Adipocyte (in vitro differentiated cells): Measurements from ENCODE around the gene SCAMP3.

Experiments used
- DNase-seq: peaks from one replicate; pipeline ENCODE4 v3.0.0-alpha.2; 2015; ENCODE audit warnings: low read depth
- H3K27me3 ChIP-seq: replicated peaks from 2 replicates; pipeline ENCODE4 v1.7.0; 2013; ENCODE audit warnings: mild to moderate bottlenecking, low read length, moderate library complexity; ENCODE audit not compliant: control insufficient read depth, insufficient read depth
- H3K36me3 ChIP-seq: 2 replicates; pipeline ENCODE4 v1.7.0; 2013; ENCODE audit warnings: low read length, mild to moderate bottlenecking, moderate library complexity; ENCODE audit not compliant: control insufficient read depth, insufficient read depth, severe bottlenecking
- H3K4me1 ChIP-seq: 2 replicates; pipeline ENCODE4 v1.7.0; 2013; ENCODE audit warnings: mild to moderate bottlenecking, low read length, moderate library complexity; ENCODE audit not compliant: control insufficient read depth, insufficient read depth
- H3K4me3 ChIP-seq: 2 replicates; pipeline ENCODE4 v1.7.0; 2013; ENCODE audit warnings: mild to moderate bottlenecking, low read length, moderate library complexity
- H3K9ac ChIP-seq: 2 replicates; pipeline ENCODE4 v1.7.0; 2013; ENCODE audit warnings: mild to moderate bottlenecking, low read length, moderate library complexity
- H3K9me3 ChIP-seq: 2 replicates; pipeline ENCODE4 v1.7.0; 2013; ENCODE audit warnings: mild to moderate bottlenecking, low read length, moderate library complexity; ENCODE audit not compliant: control insufficient read depth

The SCAMP3 gene

DNA sequence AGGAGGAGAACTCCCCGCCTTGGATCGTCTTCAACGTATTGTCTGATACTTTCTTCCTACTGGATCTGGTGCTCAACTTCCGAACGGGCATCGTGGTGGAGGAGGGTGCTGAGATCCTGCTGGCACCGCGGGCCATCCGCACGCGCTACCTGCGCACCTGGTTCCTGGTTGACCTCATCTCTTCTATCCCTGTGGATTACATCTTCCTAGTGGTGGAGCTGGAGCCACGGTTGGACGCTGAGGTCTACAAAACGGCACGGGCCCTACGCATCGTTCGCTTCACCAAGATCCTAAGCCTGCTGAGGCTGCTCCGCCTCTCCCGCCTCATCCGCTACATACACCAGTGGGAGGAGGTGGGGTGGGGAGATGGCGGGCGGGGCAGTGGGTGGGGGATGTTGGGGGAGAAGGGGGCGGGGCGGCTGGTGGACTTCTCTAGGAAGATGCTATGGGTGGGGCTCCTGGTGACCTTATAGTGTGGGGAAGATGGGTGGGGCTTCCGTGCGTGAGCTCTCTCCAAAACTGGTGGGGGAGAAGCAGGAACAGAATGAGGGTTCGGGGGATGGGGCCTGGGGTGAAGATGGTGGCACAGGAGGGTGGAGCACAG is 20.4 kb upstream of the SCAMP3 start:
- H3K36me3 ChIP-seq, result no peaks in the 10 kb centered on the region
- no peaks in the 10 kb centered on the region for H3K4me1 ChIP-seq
- H3K9ac ChIP-seq, result no peak overlapping the region
- H3K9me3 ChIP-seq, result no peaks in the 10 kb centered on the region
- H3K27me3 ChIP-seq, result no peaks in the 10 kb centered on the region
- no peak overlapping the region for H3K4me3 ChIP-seq
- DNase-seq, result no peak

DNA sequence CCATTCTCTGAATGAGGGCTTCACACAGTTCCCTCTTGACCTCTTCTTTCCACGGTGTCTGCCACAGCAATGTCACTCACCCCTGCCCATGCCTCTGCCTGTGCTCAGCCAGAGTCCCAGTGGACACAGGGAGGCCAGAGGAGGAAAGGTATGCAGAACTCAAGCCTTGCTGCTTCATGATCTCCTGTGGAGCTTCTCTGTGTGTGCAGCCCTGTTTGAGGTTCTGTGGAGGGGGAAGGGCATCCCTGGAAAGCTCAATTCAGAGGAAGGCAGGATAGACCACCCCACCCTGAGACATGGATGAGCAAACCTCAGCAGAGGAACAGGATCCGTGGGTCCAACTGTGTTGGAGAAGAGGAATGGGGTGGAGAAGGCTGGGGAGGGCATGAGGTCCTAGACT is 17.1 kb upstream of the SCAMP3 start:
- peaks cover 4% of the 10 kb centered on the region for H3K4me1 ChIP-seq
- H3K4me3 ChIP-seq, result no peak overlapping the region
- H3K27me3 ChIP-seq, result no peaks in the 10 kb centered on the region
- no peaks in the 10 kb centered on the region for H3K9me3 ChIP-seq
- no peaks in the 10 kb centered on the region for H3K36me3 ChIP-seq
- no peak for DNase-seq
- H3K9ac ChIP-seq, result no peak overlapping the region

DNA sequence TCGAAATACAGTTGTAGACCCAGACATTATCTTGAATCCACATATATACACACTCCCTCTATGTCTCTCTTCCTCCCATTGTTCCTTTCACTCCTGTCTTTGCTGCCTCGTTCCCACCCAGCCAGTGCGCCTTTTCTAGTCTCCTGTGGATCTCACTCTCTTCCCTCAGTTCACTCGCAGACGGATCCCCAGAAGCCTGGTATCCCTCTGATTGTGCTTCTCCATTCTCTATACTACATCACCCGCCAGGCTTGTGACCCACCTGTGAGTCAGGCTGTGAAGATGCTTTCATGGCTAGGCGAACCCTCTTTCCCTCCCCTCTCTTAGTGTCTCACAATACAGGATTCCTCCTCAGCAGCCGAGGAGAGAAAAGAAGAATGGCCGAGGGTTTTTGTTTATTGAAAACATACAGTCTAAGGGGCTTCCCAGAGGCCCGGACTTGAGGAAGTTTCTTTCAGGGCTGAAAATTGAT is 16.6 kb upstream of the SCAMP3 start:
- DNase-seq, result no peak
- Histone ChIP-seq H3K36me3 (no peaks in the 10 kb centered on the region), H3K9me3 (no peaks in the 10 kb centered on the region), H3K4me1 (peaks cover 7% of the 10 kb centered on the region), H3K4me3 (no peak overlapping the region), H3K27me3 (no peaks in the 10 kb centered on the region), H3K9ac (no peak overlapping the region)

DNA sequence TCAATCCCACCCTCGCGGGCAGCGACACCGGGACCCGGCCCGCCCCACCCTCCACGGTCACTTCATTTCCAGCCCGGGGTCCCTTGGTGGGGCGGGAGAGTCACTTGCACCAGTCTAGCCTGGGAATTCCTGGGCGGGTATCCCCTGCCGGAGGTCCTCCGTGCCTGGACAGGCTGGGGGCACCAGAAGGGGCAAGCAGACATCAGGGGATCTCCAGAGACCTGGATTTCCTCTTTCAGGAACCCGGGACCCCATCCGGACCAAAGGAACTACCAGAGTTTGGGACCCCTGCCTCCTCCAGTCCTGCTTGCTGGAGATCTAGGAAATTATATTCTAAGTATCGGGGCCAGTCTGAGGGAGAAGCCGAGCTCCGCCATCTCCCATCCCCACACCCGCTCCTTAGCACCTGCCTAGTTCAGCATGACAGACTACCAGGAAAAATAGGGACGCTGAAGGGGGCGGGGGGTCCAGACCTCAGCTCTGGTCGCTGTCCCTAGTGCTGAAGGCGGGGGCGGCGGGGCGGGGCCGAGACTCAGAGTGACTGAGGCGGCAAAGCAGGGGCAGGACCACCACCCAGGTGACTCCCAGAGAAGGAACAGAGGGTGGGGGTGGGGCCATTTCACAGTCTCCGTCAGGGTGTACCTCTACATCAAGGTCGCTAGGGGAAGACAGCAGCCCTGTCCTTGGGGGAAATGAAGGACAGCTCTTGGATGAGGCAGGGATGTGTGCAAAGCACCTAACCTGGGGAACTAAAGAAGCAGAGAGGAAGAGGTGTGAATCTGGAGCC is 15.9 kb upstream of the SCAMP3 start:
- peaks cover 8% of the 10 kb centered on the region for H3K4me1 ChIP-seq
- DNase-seq, result peak; percentile 74
- H3K9ac ChIP-seq, result peak overlapping the region; percentile 84
- H3K36me3 ChIP-seq, result no peaks in the 10 kb centered on the region
- H3K9me3 ChIP-seq, result no peaks in the 10 kb centered on the region
- peak overlapping the region; percentile 84 for H3K4me3 ChIP-seq
- H3K27me3 ChIP-seq, result no peaks in the 10 kb centered on the region

DNA sequence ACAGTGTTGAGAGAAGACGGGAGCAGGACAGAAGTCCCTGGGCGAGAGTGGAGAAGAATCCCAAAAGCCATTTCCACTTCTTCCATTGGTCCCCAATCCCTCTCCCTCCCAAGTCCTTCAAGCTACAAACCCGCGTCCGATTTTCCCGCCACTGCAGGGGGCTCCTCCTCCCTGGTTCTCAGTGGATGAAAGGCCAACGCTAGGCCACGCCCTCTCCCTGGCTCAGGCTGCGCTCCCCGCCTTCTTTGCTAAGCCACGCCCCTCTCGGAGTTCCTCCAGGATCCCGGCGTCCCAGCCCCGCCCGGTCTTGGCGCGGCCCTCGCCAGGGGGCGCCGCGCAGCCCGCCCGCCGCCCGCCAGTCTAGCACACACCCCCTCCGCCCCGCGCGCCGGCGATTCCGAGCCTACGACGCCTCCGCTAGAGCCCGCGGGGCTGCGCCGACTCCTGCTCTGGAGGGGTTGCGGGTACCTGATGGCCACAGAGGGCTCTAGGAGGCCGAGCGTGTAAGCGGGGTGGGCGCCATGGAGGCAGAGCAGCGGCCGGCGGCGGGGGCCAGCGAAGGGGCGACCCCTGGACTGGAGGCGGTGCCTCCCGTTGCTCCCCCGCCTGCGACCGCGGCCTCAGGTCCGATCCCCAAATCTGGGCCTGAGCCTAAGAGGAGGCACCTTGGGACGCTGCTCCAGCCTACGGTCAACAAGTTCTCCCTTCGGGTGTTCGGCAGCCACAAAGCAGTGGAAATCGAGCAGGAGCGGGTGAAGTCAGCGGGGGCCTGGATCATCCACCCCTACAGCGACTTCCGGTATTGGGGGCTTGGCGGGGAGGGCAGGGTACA is 15.1 kb upstream of the SCAMP3 start, which contains the start of gene HCN3:
TSS of gene HCN3 (plus strand) at position 394 of the 832 bp plus-strand sequence. CDS start at position 522, 128 bp downstream.
- no peaks in the 10 kb centered on the region for H3K36me3 ChIP-seq
- H3K9me3 ChIP-seq, result no peaks in the 10 kb centered on the region
- peak within 1 kb of the TSS; percentile 84 for H3K4me3 ChIP-seq
- peaks cover 11% of the 10 kb centered on the region for H3K4me1 ChIP-seq
- peak within 1 kb of the TSS; percentile 84 for H3K9ac ChIP-seq
- no peaks in the 10 kb centered on the region for H3K27me3 ChIP-seq
- DNase-seq, result peak; percentile 99

DNA sequence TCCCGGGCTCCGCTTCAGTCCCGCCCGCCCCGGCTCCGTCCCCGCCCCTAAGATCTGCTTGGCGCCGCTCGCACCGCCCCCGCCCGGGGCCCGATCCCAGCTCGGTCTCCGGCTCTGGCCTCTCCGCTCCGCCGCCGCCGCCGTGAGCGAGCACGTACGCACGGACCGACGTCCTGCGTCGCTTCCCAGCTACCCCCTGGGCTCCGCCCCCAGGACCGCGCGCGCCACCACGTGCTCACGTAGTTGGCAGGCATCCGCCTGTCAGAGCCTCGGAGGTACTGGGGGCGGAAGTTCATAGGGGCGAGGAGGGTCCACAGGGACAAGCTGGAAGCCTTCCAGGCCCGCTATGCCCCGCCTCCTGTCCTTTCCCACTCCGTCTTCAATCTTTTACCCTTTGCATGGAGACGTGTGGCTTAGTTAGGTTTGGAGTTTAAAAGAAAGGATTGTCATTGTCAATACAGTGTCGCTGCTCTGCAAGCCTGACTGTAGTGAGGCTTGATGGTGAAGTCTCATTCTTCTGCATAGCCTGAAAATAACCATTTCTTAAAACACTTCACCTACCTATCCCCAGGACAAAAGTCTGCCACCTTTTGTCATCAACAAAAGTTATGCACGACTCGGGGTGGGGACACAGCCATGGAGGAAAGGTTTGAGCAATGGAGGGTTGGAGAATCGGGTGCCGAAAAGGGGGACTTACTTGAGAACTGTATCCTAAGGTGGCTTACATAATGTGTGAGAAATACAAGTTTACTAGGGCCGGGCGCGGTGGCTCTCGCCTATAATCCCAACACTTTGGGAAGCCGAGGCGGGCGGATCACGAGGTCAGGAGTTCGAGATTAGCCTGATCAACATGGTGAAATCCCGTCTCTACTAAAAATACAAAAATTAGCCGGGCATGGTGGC is 11.4 kb upstream of the SCAMP3 start, which contains the start of gene CLK2:
TSS of gene CLK2 (minus strand) at position 162 of the 903 bp plus-strand sequence. CDS start 2,527 bp downstream, outside the sequence.
- H3K4me3 ChIP-seq, result peak within 1 kb of the TSS; percentile 83
- H3K27me3 ChIP-seq, result no peaks in the 10 kb centered on the region
- H3K9ac ChIP-seq, result peak within 1 kb of the TSS; percentile 86
- H3K4me1 ChIP-seq, result peaks cover 19% of the 10 kb centered on the region
- peaks cover 28% of the 10 kb centered on the region for H3K36me3 ChIP-seq
- H3K9me3 ChIP-seq, result no peaks in the 10 kb centered on the region
- DNase-seq, result peak; percentile 97

DNA sequence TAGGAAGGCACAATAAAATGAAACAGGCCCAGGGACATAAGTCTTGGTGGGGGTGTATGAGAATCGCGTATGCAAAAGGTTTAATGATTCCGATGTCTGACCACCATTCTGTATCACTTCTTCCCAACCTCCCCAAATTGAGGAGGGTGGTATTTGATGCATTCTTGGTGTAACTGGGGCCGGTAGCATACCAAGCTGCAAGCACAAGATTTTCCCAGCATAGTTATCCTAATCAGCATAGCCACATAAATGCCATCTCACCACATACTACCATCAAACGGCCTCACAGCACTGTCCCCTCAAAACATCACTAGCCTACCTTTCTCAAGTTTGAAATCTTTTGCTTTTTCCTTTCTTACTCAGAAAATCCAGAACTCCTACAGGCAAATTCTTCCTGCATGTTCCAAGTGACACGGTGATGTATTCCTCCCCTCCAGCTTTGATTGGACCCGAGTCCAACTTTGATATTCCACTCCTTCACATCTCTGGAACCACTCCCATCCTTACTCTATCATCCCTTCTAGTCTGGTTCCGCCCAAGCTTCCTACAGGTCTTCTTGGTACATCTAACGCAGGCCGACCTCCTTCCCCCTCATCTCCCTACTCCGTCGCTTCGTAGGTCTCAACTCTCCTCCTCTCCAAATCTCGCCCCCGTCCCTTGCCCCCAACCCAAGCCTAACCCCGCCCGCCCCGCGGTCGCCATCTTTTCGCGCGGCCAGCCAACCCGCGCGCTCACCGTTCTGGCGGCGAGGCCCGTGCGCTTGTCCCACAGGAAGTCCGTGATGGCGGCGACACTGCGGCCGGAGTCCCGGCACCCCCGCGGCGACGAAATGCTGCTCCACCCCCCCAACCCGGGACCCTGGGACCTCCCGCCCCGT is 10.5 kb upstream of the SCAMP3 start:
- Histone ChIP-seq H3K4me3 (peak overlapping the region; percentile 83), H3K9me3 (no peaks in the 10 kb centered on the region), H3K9ac (peak overlapping the region; percentile 86), H3K27me3 (no peaks in the 10 kb centered on the region), H3K4me1 (peaks cover 19% of the 10 kb centered on the region), H3K36me3 (peaks cover 37% of the 10 kb centered on the region)
- DNase-seq, result peak; percentile 80

DNA sequence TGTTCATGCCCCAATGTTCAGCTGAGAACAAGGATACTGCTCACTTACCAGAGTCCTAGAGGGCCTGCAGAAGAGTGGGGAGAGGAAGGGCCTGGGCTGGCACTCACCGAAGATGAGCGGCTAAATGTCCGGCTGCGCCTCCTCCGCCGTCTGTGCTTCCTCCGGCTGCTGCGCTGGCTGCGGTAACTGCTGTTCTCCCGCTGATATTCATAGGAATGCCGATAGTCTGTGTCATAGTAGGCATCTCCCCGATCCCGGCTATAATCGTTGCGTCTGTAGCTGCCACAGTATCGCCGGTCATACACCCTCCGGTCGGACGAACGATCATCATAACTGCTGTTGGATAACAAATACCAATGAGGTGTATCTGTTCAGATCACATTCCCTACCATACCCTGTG is 7.2 kb upstream of the SCAMP3 start:
- Histone ChIP-seq H3K9ac (peak overlapping the region; percentile 34), H3K4me3 (no peak overlapping the region), H3K4me1 (peaks cover 14% of the 10 kb centered on the region), H3K36me3 (peaks cover 68% of the 10 kb centered on the region), H3K9me3 (no peaks in the 10 kb centered on the region), H3K27me3 (no peaks in the 10 kb centered on the region)
- DNase-seq, result no peak

DNA sequence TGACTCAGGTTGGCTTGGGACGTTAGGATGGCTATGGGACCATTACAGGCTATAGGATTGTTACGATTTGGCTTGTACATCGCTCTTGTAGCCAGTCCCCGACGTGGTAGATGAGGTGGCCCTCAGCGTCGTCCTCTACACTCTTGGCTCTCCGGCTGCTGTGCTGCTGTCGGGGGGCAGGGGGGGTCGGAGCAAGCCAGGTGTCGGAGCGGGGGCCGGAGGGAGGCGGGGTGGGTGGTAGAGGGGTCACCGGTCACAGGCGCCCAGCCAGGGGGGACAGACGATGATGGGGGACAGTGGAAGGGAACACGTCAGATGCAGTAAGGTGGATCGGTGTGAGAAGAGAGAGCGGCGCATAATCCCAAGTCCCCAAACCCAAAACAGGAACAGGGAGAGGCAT is 6.5 kb upstream of the SCAMP3 start:
- no peak for DNase-seq
- Histone ChIP-seq H3K9ac (no peak overlapping the region), H3K27me3 (no peaks in the 10 kb centered on the region), H3K4me1 (peaks cover 11% of the 10 kb centered on the region), H3K36me3 (peaks cover 76% of the 10 kb centered on the region), H3K4me3 (no peak overlapping the region), H3K9me3 (no peaks in the 10 kb centered on the region)

DNA sequence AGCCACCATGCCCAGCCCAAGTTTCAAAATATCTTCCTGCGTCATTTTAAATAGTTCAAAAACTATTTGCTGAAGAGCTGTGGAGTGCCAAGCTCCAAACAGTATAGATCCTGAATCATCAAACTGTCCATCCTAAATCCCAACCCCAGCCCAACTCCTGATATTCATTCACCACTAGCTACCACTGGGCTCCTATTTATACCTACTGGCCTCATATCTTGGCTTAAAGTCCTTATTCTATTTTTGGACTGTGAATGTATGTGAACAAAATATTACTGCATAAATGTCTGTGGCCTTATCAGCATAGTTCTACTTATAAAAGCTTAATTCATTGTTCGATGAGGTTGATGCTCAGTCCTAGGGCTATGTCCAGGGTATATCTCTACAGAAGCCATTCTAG is 5.2 kb upstream of the SCAMP3 start:
- Histone ChIP-seq H3K36me3 (peaks cover 86% of the 10 kb centered on the region), H3K9ac (peak overlapping the region; percentile 43), H3K4me3 (no peak overlapping the region), H3K9me3 (no peaks in the 10 kb centered on the region), H3K4me1 (peaks cover 11% of the 10 kb centered on the region), H3K27me3 (no peaks in the 10 kb centered on the region)
- no peak for DNase-seq
